ENCODE measurements around the gene POU2F2. TPM values are rescaled to one million over a fixed set of nuclear protein-coding genes. Genes with fewer than 3 reads are reported as not detected.

The POU2F2 gene
- total RNA-seq, 4 donors from 2014 or later = 0.56 to 3.2 (median 1.5) TPM

- no peak for DNase-seq (ENCODE audit: low spot score)
- ATAC-seq (ENCODE audit: low FRiP score) = no peak
- no peak for TF ChIP-seq CTCF (IDR thresholded peaks at IDR 0.05)
Observed at GRCh38 chr19:42150364-42150763, 18.1 kb upstream of the POU2F2 start.

GRCh38 chr19:42149447-42150202, 17.4 kb upstream of the POU2F2 start:
- no peak for TF ChIP-seq CTCF (IDR thresholded peaks at IDR 0.05)
- DNase-seq (ENCODE audit: low spot score) (no peak), ATAC-seq (ENCODE audit: low FRiP score) (no peak)

GRCh38 chr19:42148266-42148665, 16.0 kb upstream of the POU2F2 start:
- DNase-seq (ENCODE audit: low spot score) (no peak), ATAC-seq (ENCODE audit: low FRiP score) (no peak)
- TF ChIP-seq CTCF (IDR thresholded peaks at IDR 0.05) = no peak

- ATAC-seq (ENCODE audit: low FRiP score) (no peak), DNase-seq (ENCODE audit: low spot score) (no peak)
- TF ChIP-seq CTCF (IDR thresholded peaks at IDR 0.05) = no peak
Observed at GRCh38 chr19:42143341-42144234, 11.3 kb upstream of the POU2F2 start.

GRCh38 chr19:42140125-42140754, 8.0 kb upstream of the POU2F2 start:
- DNase-seq (ENCODE audit: low spot score) (no peak), ATAC-seq (ENCODE audit: low FRiP score) (peak; percentile 63)
- TF ChIP-seq CTCF (IDR thresholded peaks at IDR 0.05) = no peak

- ATAC-seq (ENCODE audit: low FRiP score) (no peak), DNase-seq (ENCODE audit: low spot score) (no peak)
- TF ChIP-seq CTCF (IDR thresholded peaks at IDR 0.05) = no peak
Observed at GRCh38 chr19:42134535-42135070, 2.4 kb upstream of the POU2F2 start.
